Subcutaneous adipose tissue (tissue), 4 donors: ENCODE results near the gene PRRT4. TPM values are rescaled to one million over a fixed set of nuclear protein-coding genes. Genes with fewer than 3 reads are reported as not detected.

Experiments
- CTCF ChIP-seq: fragments of 450-650 bp; IDR thresholded peaks from one replicate; pipeline ENCODE4 v1.5.1; 2016; ENCODE audit warnings: low read depth, mild to moderate bottlenecking, control low read depth, antibody characterized with exemption, moderate library complexity
- total RNA-seq, 4 donors: library from RNA; depleted of rRNA; stranded (reverse); fragments of >200 nt; gene quantifications; one replicate each; pipeline ENCODE4 v1.1.0, GENCODE V29; 2016

PRRT4 gene
- total RNA-seq, 4 donors from 2014 or later: 0.65 to 24.7 (median 2.9) TPM

- TF ChIP-seq CTCF: no peak
These were observed 38.5 kb upstream of the PRRT4 start for GRCh38 chr7:128399991-128400390.

- TF ChIP-seq CTCF: no peak
These were observed 37.3 kb upstream of the PRRT4 start for GRCh38 chr7:128398841-128399135.

- no peak for TF ChIP-seq CTCF
These were observed 36.7 kb upstream of the PRRT4 start for GRCh38 chr7:128398016-128398840.

GRCh38 chr7:128396357-128396756 lies 34.9 kb upstream of the PRRT4 start:
- TF ChIP-seq CTCF: no peak

- TF ChIP-seq CTCF: no peak
These were observed 34.3 kb upstream of the PRRT4 start for GRCh38 chr7:128395748-128396147.

GRCh38 chr7:128394904-128395496 lies 33.5 kb upstream of the PRRT4 start:
- no peak for TF ChIP-seq CTCF

- TF ChIP-seq CTCF: no peak
These were observed 32.2 kb upstream of the PRRT4 start for GRCh38 chr7:128393526-128394330.
